Measurements from ENCODE around the gene PDSS2. TPM values are rescaled to one million over a fixed set of nuclear protein-coding genes. Genes with fewer than 3 reads are reported as not detected.

Gene PDSS2
- total and polyA plus RNA-seq, 2 of the 4 experiments (the other 2 are of a cell fraction), result 8.6 to 9.2 TPM

GRCh38 chr6:107221519-107221918 is 237.8 kb downstream of the PDSS2 start:
- H4K91ac ChIP-seq (ENCODE audit: insufficient read depth, low read depth, low read length), result no peak overlapping the region

More at GRCh38 chr6:107221519-107221918, 237.8 kb downstream of the PDSS2 start:
- WGBS, 2 experiments (ENCODE audit: extremely low coverage in 2 of 2, insufficient read length in 1 of 2), result no CpG with 5 or more reads among the region's 2 CpGs
- Histone ChIP-seq H3K4me3 (ENCODE audit: insufficient read depth, low read depth, low read length) (no peak overlapping the region), H3K4ac (ENCODE audit: low read depth, low read length) (no peak overlapping the region), H3K36me3 (ENCODE audit: control insufficient read depth, insufficient read depth, low read length) (peaks cover 1% of the 10 kb centered on the region; the same call in 1 of the 2 replicates), H2AK9ac (replicated peaks; ENCODE audit: low read depth, low read length, poor library complexity) (no peak overlapping the region), H3K56ac (ENCODE audit: extremely low read depth, insufficient read depth, low read length) (no peak overlapping the region), H3K4me1 (ENCODE audit: control insufficient read depth, insufficient read depth, low read length) (no peaks in the 10 kb centered on the region), H3K14ac (replicated peaks; ENCODE audit: low read depth, low read length) (no peak overlapping the region), H2AK5ac (ENCODE audit: low read depth, low read length) (no peak overlapping the region), H3K18ac (ENCODE audit: low read depth, low read length) (no peak overlapping the region), H4K5ac (ENCODE audit: low read depth, low read length) (no peak overlapping the region), H3K9me1 (ENCODE audit: insufficient read depth, low read length) (no peaks in the 10 kb centered on the region), H2BK5ac (ENCODE audit: low read depth, low read length, poor library complexity, severe bottlenecking) (no peak overlapping the region), H3K79me1 (ENCODE audit: low read depth in 1 of 2, low read length in 2 of 2) (no peaks in the 10 kb centered on the region), H3K23ac (ENCODE audit: low read depth, low read length) (no peak overlapping the region), H3K27me3 (ENCODE audit: control insufficient read depth, insufficient read depth, low read length) (no peaks in the 10 kb centered on the region), H2AFZ (replicated peaks; ENCODE audit: low read length, poor library complexity) (no peak overlapping the region), H3K9ac (ENCODE audit: low read depth, low read length) (no peak overlapping the region), H3K4me2 (ENCODE audit: low read depth, low read length) (no peak overlapping the region), H4K20me1 (ENCODE audit: insufficient read depth, low read length) (no peaks in the 10 kb centered on the region), H2BK120ac (ENCODE audit: low read depth, low read length) (no peak overlapping the region), H3K27ac (ENCODE audit: insufficient read depth, low read length) (no peak overlapping the region), H2BK15ac (ENCODE audit: low read depth, low read length) (no peak overlapping the region), H3K9me3 (ENCODE audit: control insufficient read depth, insufficient read depth, low read length) (no peaks in the 10 kb centered on the region), H4K8ac (ENCODE audit: low read depth in 2 of 2, low read length in 2 of 2) (no peak overlapping the region), H2BK20ac (ENCODE audit: low read depth, low read length) (no peak overlapping the region)
- dilution Hi-C loops (cut with HindIII; ENCODE audit: low sequenced_read_pairs, unreplicated experiment) (no loop called here), in situ Hi-C loops (cut with MboI; ENCODE audit: low sequenced_read_pairs) (no loop called here), intact Hi-C loops (cut with micrococcal nuclease) (no loop called here)
- BruUV-seq (replicated peaks), result no TSS peak
- no peak for DNase-seq
- POLR2A ChIA-PET (ENCODE audit: unreplicated experiment), result no interaction called here
- no peak for TF ChIP-seq CEBPB (IDR thresholded peaks at IDR 0.05; ENCODE audit: low read depth, low read length)
- TF ChIP-seq MXI1 (IDR thresholded peaks at IDR 0.05; ENCODE audit: borderline replicate concordance, low read depth, low read length), result no peak
- no peak for TF ChIP-seq FOS (IDR thresholded peaks at IDR 0.05; ENCODE audit: low read depth, low read length)
- no peak for TF ChIP-seq MAZ (IDR thresholded peaks at IDR 0.05; ENCODE audit: borderline replicate concordance, low read depth, low read length)
- TF ChIP-seq RAD21 (IDR thresholded peaks at IDR 0.05; ENCODE audit: low read length), result no peak
- no peak for TF ChIP-seq MAFK (IDR thresholded peaks at IDR 0.05; ENCODE audit: low read depth, low read length)
- no peak for ATAC-seq (ENCODE audit: low read depth)
- CTCF ChIA-PET, result no interaction called here

All from IMR-90 (cell line).